ENCODE measurements around the gene POTEF. TPM values are rescaled to one million over a fixed set of nuclear protein-coding genes. Genes with fewer than 3 reads are reported as not detected.
"Not testable (repeated sequence)": the region's sequence is repeated elsewhere in the genome, so short reads cannot be mapped to it uniquely, and the experiment has no call there.

Gene POTEF
- polyA plus RNA-seq, 1 donor from 2014 or later: 1.0 TPM

- H3K27ac ChIP-seq (ENCODE audit: low read length): no peak overlapping the region
- TF ChIP-seq REST (IDR thresholded peaks at IDR 0.05; ENCODE audit: borderline replicate concordance) (no peak), SMC3 (conservative IDR thresholded peaks at IDR 0.05; ENCODE audit: poor library complexity) (no peak), CTCF (IDR thresholded peaks at IDR 0.05; ENCODE audit: poor library complexity, severe bottlenecking) (no peak), EP300 (conservative IDR thresholded peaks at IDR 0.05; ENCODE audit: poor library complexity, severe bottlenecking) (no peak), POLR2AphosphoS5 (IDR thresholded peaks at IDR 0.05) (no peak)
- H3K9me3 ChIP-seq (ENCODE audit: low read length): no peaks in the 10 kb centered on the region
- no peak overlapping the region for H3K4me3 ChIP-seq (ENCODE audit: low read length)
- no peaks in the 10 kb centered on the region for H4K20me1 ChIP-seq (ENCODE audit: insufficient read depth)
- H3F3A ChIP-seq (ENCODE audit: insufficient read depth, low read length, poor library complexity, severe bottlenecking): no peaks in the 10 kb centered on the region
- H3K9ac ChIP-seq (ENCODE audit: low read length): no peak overlapping the region
- no peaks in the 10 kb centered on the region for H3K27me3 ChIP-seq (ENCODE audit: insufficient read depth, low read depth, low read length)
- no peaks in the 10 kb centered on the region for H3K36me3 ChIP-seq (ENCODE audit: insufficient read depth, low read length)
- H2AFZ ChIP-seq (ENCODE audit: low read depth, low read length): no peak overlapping the region
- no peak overlapping the region for H3K4me2 ChIP-seq (ENCODE audit: low read length)
- no peaks in the 10 kb centered on the region for H3K79me2 ChIP-seq (replicated peaks; ENCODE audit: insufficient read depth, low read length)
- H3K9me2 ChIP-seq (ENCODE audit: insufficient read depth, low read length): no peaks in the 10 kb centered on the region
These were observed 21.4 kb upstream of the POTEF start for GRCh38 chr2:130150181-130151144.

- not testable (repeated sequence) for H2AFZ ChIP-seq (ENCODE audit: low read depth, low read length); H3F3A ChIP-seq (ENCODE audit: insufficient read depth, low read length, poor library complexity, severe bottlenecking); H4K20me1 ChIP-seq (ENCODE audit: insufficient read depth); H3K79me2 ChIP-seq (replicated peaks; ENCODE audit: insufficient read depth, low read length); H3K9ac ChIP-seq (ENCODE audit: low read length); H3K9me3 ChIP-seq (ENCODE audit: low read length); H3K27ac ChIP-seq (ENCODE audit: low read length); H3K9me2 ChIP-seq (ENCODE audit: insufficient read depth, low read length); H3K4me2 ChIP-seq (ENCODE audit: low read length); H3K27me3 ChIP-seq (ENCODE audit: insufficient read depth, low read depth, low read length); H3K36me3 ChIP-seq (ENCODE audit: insufficient read depth, low read length); H3K4me3 ChIP-seq (ENCODE audit: low read length)
These were observed 19.5 kb upstream of the POTEF start for GRCh38 chr2:130148515-130148914.

GRCh38 chr2:130145006-130145414 is 16.0 kb upstream of the POTEF start, which contains the start of gene CCDC74B:
TSS of gene CCDC74B (minus strand) at chr2:130145112. CDS start at chr2:130144996, 116 bp downstream.
- not testable (repeated sequence) for H3K27ac ChIP-seq (ENCODE audit: low read length); H3K4me2 ChIP-seq (ENCODE audit: low read length)
- peak within 1 kb of the TSS; percentile 44 for H3K9ac ChIP-seq (ENCODE audit: low read length)

GRCh38 chr2:130143266-130144039 is 14.4 kb upstream of the POTEF start:
- H3K9me3 ChIP-seq (ENCODE audit: low read length); H3F3A ChIP-seq (ENCODE audit: insufficient read depth, low read length, poor library complexity, severe bottlenecking); H3K4me2 ChIP-seq (ENCODE audit: low read length); H4K20me1 ChIP-seq (ENCODE audit: insufficient read depth); H3K36me3 ChIP-seq (ENCODE audit: insufficient read depth, low read length); H2AFZ ChIP-seq (ENCODE audit: low read depth, low read length); H3K27ac ChIP-seq (ENCODE audit: low read length); H3K79me2 ChIP-seq (replicated peaks; ENCODE audit: insufficient read depth, low read length); H3K9me2 ChIP-seq (ENCODE audit: insufficient read depth, low read length); H3K27me3 ChIP-seq (ENCODE audit: insufficient read depth, low read depth, low read length); H3K4me3 ChIP-seq (ENCODE audit: low read length); H3K9ac ChIP-seq (ENCODE audit: low read length): not testable (repeated sequence)

More at GRCh38 chr2:130145006-130145414, 16.0 kb upstream of the POTEF start, which contains the start of gene CCDC74B:
- not testable (repeated sequence) for H3F3A ChIP-seq (ENCODE audit: insufficient read depth, low read length, poor library complexity, severe bottlenecking); H3K79me2 ChIP-seq (replicated peaks; ENCODE audit: insufficient read depth, low read length); H3K9me3 ChIP-seq (ENCODE audit: low read length); H3K36me3 ChIP-seq (ENCODE audit: insufficient read depth, low read length); H4K20me1 ChIP-seq (ENCODE audit: insufficient read depth); H3K9me2 ChIP-seq (ENCODE audit: insufficient read depth, low read length); H3K27me3 ChIP-seq (ENCODE audit: insufficient read depth, low read depth, low read length); H2AFZ ChIP-seq (ENCODE audit: low read depth, low read length)
- peak within 1 kb of the TSS; percentile 56 for H3K4me3 ChIP-seq (ENCODE audit: low read length)
- TF ChIP-seq CTCF (IDR thresholded peaks at IDR 0.05; ENCODE audit: poor library complexity, severe bottlenecking): peak; percentile 18
